ENCODE measurements around the gene COX6B1.
"Not testable (repeated sequence)": the region's sequence is repeated elsewhere in the genome, so short reads cannot be mapped to it uniquely, and the experiment has no call there.

COX6B1 gene, protein sequence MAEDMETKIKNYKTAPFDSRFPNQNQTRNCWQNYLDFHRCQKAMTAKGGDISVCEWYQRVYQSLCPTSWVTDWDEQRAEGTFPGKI
- 55.5 to 103 (median 75.5) reads per million in 4 experiments for total RNA-seq

DNA sequence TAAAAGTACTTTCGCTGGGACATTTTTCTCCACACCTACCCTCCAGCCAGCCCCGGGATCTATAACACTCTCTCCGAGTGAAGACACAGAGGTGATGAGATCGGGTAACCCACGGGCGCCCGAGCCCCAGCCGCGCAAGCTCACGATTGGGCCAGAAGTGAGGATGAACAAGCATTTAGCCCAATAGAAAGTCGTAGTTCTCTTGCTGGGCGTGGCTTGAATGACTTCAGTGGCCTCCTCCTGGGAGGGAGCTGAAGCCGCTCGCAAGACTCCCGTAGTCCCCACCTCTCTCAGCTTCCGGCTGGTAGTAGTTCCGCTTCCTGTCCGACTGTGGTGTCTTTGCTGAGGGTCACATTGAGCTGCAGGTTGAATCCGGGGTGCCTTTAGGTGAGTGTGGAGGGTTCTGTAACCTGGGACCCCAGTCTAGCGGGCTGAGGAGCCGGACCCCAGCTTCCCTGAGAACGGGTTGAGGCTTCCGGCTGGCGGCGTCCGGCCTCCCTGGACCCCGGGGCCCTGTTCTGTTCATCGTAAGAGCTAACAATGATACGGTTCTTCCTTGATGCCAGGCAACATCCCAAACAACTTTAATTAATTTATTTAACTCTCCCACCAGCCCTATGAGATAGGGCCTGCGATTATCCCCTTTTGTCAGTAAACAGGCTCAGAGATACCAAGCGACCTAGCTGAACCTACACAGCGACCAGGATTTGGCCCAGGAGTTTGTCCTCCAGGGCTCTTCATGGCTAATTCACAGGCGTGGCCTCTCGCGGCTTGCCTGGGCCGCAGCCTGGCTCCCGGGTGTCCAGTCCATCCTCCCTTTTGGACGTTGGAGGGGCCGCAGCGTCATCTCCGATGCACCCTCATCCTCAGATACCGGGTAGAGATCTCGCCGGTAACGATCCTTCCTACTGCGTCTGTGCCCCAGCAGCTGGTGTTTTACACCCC lies at the start of gene COX6B1:
TSS of gene COX6B1 (plus strand) at position 307 of the 945 bp plus-strand sequence. CDS start 2,921 bp downstream, outside the sequence.
- peak; percentile 90 for DNase-seq

DNA sequence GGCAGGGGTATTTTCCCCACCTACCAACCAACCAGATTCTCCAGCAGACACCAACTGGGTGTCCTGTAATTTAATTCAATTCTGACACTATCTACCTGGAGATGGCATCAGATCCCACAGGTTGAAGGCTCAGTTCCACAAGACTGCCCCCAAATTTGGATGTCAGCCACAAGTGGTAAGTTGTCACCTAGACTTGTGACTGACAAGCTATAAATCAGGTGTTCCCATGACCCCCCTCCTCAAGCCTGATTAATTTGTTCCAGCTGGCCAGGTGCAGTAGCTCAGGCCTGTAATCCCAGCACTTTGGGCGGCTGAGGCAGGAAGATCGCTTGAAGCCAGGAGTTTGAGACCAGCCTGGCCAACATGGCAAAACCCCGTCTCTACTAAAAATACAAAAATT lies 46.2 kb upstream of the COX6B1 start:
- no peak for DNase-seq

DNA sequence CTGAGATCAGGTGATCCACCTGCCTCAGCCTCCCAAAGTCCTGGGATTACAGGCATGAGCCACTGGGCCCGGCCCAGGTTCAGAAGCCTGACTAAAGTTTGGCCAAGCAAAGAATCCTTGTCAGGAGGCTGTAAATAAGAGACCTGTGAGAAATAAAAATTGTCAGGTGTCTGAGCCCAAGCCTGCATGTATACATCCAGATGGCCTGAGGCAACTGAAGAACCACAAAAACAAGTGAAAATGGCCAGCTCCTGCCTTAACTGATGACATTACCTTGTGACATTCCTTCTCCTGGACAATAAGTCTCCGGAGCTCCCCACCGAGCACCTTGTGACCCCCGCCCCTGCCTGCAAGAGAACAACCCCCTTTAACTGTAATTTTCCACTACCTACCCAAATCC lies 43.7 kb upstream of the COX6B1 start:
- not testable (repeated sequence) for DNase-seq

DNA sequence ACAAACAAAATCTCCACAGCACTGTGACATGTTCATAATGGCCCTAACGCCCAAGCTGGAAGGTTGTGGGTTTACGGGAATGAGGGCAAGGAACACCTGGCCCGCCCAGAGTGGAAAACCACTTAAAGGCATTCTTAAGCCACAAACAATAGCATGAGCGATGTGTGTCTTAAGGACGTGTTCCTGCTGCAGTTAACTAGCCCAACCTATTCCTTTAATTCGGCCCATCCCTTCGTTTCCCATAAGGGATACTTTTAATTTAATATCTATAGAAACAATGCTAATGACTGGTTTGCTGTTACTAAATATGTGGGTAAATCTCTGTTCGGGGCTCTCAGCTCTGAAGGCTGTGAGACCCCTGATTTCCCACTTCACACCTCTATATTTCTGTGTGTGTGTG lies 41.0 kb upstream of the COX6B1 start:
- not testable (repeated sequence) for DNase-seq

DNA sequence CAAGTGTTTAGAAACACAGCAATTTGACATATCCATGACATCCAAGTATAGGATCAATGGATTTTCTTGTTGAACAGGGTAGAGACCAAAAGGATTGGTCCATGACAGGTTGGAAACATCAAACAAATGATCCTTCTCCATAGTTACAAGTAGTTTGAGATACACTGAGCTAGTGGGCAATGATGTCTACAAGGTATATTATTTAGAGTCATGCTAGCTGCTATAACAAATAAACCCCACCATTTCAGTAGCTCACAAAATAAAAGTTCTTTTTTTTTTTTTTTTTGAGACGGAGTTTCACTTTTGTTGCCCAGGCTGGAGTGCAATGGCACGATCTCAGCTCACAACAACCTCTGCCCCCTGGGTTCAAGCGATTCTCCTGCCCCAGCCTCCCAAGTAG lies 40.5 kb upstream of the COX6B1 start:
- DNase-seq, result no peak

DNA sequence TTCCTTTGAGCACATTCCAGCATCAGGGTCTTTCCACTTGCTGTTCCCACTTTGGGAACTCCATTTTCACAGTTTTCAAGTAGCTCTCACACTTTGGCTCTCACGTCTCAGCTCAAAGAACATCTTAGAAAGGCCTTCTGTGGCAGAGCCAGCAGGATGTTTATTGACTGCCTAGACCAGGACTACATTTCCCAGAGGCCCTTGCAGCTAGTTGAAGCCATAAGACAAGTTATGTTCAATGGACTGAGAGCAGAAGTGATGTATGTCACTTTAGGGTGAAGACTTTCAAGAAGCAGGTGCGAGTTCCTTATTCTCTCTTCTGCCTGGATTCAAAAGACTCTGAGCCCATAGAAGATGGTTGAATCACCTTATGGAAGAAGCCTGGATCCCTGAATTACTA lies 39.9 kb upstream of the COX6B1 start:
- no peak for DNase-seq

DNA sequence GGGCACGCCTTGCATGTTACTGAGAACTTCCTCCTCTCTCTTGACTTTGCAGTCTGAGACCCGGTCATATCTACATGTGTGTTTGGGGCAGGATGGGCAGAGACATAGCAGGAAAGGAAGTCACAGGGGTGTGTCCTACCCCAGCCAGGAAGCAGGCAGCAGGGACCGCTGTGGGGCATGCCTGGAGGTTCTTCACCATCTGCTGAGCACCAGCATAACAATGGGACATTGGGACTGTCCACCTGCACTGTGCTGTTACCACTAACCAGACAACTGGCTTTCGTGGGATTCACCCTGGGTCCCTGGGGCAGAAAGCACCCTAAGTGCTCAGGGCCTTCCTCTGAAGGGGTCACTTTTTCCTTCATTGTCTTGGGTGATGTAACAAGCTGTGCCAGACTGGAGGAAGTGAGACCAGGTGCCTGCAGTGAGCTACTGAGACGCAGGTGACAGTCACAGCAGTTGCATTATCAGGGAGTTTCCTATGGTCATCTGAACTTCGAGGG lies 38.2 kb upstream of the COX6B1 start:
- DNase-seq, result no peak

DNA sequence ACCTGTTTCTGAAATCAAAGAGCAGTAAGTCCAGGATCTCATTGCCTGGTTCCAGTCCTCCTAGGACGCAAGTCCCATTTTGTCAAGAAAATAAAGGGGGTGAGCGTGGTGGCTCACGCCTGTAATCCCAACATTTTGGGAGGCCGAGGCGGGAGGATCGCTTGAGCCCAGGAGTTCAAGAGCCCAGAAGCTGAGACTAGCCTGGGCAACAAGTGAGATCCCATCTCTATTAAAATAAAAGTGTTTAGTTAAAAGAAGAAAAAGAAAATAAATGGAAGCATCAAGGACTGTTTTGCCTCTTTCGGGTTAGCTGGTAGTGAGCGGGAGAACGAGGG lies 35.9 kb upstream of the COX6B1 start:
- DNase-seq, result no peak

DNA sequence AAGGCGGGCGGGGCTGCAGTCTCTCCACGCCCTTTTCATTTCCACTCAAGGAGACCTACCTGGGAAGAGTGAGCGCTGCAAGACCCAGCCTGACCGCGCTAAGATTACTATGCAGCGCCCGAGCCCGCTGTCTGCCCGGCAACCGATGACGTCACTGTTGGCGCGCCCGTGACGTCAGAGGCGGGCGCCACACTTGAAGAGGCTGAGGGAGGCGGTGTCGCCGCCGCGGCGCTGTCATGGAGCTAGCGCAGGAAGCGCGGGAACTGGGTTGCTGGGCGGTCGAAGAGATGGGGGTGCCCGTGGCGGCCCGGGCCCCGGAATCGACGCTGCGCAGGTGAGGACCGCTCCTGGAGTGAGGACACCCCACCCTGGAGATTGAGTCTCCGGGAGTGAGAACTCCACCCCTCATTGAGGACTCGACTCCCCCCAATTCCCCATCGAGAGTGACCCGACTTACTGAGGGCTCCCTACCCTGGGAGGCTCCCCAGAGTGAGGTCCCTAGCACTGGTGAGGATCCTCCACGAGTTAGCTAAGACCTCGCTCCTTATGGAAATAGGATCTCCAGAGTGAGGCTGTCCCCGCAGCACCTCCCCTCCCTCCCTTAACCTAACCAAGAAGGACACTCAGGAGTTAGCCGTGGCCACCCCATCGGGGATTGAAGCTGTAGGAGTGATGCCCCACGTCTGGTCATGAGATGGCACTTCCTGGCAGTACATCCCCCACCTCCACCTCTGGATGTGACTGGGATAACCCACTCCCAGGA lies 35.4 kb upstream of the COX6B1 start, which contains the start of gene HAUS5:
TSS of gene HAUS5 (plus strand) at position 177 of the 763 bp plus-strand sequence. CDS start at position 237, 60 bp downstream.
- peak; percentile 93 for DNase-seq

DNA sequence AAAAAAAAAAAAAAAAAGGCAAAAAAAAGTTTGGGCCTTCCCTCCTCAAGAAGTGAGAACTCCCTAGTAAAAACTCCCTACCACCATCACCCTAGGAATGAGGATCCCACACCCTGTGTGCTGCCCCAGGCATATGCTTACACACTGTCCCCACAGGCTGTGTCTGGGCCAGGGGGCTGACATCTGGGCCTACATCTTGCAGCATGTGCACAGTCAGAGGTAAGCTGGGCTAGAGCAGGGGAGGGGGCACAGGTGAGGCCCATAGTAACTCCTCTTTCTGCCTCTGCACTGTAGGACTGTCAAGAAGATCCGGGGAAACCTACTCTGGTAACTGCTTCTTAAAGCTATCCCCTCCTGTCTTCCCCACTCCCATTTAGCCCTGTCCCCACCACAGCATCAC lies 34.5 kb upstream of the COX6B1 start:
- no peak for DNase-seq

DNA sequence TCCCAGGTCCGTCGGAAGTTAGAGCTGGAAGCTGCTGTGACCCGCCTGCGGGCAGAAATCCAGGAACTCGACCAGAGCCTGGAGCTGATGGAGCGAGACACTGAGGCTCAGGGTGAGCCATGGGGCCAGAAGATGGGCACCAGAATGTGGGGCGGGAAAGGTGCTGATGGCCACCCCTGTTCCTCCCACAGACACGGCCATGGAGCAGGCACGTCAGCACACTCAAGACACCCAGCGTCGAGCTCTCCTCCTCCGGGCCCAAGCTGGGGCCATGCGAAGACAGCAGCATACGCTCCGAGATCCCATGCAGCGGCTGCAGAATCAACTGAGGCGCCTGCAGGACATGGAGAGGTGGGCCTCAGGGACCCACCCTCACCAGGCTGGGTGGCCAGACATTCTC lies 33.1 kb upstream of the COX6B1 start:
- no peak for DNase-seq

DNA sequence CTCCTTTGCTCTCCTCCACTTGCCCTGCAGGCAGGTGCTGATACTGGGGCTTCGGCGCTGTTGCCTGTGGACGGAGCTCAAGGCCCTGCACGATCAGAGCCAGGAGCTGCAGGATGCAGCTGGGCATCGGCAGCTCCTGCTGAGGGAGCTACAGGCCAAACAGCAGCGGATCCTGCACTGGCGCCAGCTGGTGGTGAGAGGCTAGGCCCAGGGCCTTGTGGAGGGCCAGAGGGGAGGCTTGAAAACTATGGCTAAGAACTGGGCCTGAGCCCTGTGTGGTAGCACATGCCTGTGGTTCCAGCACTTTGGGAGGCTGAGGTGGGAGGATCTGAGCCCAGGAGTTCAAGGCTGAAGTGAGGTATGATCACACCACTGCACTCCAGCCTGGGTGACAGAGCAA lies 29.3 kb upstream of the COX6B1 start:
- no peak for DNase-seq

DNA sequence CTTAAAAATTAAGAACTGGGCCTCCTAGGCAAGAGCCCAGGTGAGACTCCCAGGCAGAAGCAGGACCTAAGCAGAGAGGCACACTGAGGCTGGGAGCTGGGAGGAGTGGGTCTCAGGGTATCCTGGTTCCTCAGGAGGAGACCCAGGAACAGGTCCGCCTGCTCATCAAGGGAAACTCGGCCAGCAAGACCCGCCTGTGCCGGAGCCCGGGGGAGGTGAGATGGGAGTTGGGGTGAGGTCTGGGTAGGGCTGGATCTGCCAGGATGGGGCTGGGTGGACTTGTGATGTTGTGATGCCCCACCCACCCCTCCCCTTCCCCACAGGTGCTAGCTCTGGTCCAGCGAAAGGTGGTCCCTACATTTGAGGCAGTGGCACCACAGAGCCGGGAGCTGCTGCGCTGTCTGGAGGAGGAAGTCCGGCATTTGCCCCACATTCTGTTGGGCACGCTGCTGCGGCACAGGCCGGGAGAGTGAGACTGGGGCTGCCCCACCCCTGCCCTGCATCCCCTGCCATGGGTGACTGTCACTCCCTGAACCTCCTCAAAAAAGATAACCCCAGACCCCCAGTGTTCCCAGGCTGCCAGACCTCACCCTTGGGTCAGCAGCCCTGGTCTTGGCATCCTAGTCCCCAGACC lies 28.7 kb upstream of the COX6B1 start:
- DNase-seq, result no peak

DNA sequence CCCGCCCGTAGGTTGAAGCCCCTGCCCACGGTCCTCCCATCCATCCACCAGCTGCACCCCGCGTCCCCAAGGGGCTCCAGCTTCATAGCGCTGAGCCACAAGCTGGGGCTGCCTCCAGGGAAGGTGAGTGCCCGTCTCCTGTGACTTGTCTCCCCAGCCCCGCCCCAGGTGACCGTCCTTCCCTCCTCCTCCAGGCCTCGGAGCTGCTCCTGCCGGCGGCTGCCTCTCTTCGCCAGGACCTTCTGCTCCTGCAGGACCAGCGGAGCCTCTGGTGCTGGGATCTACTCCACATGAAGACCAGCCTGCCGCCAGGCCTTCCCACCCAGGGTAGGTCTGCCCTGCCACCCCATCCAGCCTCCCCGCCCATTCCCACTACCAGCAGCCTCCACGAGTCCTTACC lies 28.1 kb upstream of the COX6B1 start:
- DNase-seq, result no peak

DNA sequence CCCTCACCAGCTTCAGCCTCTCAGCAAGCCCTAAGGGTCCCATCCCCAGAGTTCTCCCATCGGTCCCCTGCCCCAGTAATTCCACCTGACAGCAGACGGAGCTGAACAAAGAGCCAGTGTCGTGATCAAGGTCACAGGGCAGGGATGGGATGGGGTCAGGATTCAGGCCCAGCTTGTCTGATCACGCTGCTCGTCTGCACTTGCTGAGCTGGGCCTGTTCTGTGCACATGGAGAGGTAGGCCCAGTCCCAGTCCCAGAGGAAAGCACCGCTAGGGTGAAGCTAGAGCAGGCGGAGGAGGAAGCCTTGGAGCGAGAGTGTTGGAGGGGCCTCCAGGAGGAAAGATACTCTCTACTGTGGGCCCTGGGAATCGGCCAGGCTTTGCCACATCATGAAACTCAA lies 26.4 kb upstream of the COX6B1 start:
- no peak for DNase-seq

DNA sequence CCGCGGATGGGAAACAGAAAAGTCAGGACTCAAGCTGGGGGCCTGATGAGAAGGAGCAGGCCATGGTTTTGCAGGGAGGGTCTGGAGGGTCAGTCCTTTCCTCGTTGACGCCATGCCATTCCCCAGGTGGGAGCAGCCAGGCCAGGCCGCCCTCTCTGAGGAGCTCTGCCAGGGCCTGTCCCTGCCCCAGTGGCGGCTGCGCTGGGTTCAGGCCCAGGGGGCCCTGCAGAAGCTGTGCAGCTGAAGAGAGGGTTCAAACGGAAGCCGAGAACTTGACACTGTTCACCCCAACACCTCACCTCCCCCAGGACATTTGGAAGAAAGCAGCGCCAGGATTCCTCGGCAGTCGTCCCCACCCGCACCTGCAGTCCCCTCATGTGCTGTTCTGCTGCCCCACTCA lies 25.4 kb upstream of the COX6B1 start:
- no peak for DNase-seq

DNA sequence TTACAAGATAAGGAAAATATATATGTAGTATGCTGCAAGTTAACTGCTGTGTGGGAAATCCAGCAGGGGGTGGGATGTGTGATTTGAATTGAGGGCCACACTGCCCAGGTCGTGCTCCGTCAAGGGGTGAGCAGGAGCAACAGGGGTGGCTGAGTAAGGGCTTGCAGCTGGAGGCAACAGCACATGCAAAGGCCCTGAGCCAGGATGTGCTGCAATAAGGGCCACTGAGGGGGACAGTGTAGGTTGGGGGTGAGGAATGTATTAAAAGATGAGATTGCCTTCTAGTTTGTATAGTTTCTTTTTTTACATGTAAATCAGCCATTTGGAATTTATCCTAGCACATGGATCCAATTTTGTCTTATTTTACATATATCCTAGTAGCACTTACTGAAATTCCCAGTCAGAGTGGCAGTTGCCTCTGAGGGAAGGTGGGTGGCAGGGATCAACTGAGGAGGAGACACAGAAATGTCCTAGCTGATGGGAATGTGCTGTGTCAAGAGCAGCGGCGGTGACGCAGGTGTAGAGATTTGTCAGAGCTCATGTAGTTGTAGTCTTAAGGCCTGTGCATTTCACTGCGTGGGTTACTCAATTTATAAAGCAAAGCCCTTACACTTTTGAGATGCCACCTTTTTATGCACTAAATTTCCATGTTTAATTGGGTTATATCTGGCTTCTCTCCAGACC lies 24.7 kb upstream of the COX6B1 start:
- no peak for DNase-seq

DNA sequence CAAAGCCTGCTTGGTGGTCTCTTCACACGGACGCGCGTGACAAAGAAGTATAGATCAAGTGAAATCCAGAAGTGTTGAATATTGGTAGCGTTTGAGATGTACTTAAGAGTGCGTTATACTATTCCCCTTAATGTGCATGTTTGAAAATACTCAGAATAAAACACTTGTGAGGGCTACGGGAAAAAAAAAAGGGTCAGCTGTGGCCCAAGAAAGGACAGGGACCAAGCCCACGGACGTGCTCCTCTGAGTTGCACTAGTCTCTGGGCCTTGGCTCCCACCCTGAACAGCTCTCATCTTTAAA lies 19.9 kb upstream of the COX6B1 start:
- no peak for DNase-seq

DNA sequence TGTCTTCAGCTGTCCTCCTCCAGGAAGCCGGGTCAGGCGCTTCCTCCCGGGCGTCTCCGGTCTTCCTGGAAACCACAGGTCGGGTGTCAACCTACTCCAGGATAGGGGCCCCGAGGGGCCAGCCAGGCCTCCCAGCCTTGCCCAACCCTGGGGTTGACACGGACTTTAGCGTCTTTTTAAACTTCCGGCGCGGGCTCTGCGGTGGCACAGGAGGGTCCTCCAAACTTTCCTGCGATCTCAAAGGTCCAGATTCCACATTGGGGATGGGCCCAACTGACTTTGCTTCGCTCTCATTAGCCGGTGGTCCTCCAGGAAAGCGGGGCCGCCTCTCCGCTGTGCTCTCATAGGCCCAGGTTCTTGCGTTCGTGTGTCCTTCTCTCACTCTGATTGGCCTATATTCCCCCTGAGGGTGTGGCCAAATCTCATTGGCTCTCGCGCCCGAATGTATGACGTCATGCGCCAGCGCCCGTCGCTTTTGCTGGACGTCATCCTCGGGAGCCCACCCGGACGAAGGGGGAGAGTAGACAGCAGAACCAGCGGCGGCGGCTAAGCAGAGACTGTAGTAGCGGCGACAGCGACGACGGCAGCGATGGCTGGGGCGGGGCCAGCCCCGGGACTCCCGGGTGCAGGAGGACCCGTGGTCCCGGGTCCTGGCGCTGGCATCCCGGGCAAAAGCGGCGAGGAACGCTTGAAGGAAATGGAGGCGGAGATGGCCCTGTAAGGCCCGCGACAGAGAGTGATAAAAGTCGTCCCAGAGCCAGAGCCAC lies 19.4 kb upstream of the COX6B1 start, which contains the start of gene RBM42:
TSS of gene RBM42 (plus strand) at position 472 of the 767 bp plus-strand sequence. CDS start at position 590, 118 bp downstream.
- peak; percentile 98 for DNase-seq

DNA sequence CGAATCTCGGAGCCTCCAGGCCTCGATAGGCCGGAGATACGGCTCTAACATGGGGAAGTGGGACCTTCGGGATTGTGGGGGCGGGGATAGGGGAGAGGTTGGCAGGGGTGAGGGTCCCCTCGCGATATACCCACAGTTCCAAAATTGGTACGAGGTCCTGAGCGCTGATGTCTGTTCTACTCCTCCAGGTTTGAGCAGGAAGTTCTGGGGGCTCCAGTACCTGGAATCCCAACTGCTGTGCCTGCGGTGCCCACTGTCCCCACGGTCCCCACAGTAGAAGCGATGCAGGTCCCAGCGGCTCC lies 18.8 kb upstream of the COX6B1 start:
- no peak for DNase-seq

DNA sequence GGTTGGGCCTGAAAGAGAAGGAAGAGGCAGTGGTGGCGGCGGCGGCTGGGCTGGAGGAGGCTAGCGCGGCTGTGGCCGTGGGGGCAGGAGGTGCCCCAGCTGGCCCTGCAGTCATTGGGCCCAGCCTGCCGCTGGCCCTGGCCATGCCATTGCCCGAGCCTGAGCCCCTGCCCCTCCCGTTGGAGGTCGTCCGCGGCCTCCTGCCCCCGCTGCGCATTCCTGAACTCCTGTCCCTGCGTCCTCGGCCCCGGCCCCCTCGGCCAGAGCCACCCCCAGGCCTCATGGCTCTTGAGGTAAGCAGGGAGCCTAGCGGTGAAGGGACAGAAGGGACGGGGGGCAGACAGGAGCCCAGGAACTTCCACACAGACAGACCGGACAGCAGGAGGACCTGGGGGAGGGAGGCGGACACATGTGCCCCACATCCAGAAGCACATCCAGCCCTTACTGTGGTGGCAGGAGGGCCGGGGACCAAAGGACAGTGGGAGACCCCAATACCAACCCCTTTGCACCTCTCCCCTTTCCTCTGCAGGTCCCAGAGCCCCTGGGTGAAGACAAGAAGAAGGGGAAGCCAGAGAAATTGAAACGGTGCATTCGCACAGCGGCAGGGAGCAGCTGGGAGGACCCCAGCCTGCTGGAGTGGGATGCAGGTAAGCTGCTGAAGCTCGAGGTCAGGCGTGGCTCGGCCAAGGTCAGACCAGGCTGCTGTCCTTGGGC lies 14.2 kb upstream of the COX6B1 start:
- no peak for DNase-seq

Measured in effector CD8-positive, alpha-beta T cell (primary cell).